Psoas muscle (tissue), 8 donors: Measurements from ENCODE around the gene SLF2. TPM values are rescaled to one million over a fixed set of nuclear protein-coding genes. Genes with fewer than 3 reads are reported as not detected.

Experiments used
- ATAC-seq, 4 donors: fragments of 200-7000 bp; cut with Tn5 transposase; one replicate each; pipeline ENCODE4 v1.9.1; 2020; ENCODE audit warnings: moderate library complexity in 3 of 4, mild to moderate bottlenecking in 2 of 4
- DNase-seq, 2 donors: peaks; one replicate each; pipeline ENCODE4 v3.0.0-alpha.2; 2020
- H3K27ac ChIP-seq: fragments of 200-600 bp; one replicate; pipeline ENCODE4 v1.8.0; 2022
- H3K27me3 ChIP-seq, 3 donors: fragments of 200-600 bp in 1 of 3; one replicate each; pipeline versions ENCODE4 v1.6.1 to v1.8.0; 2013 to 2022; ENCODE audit warnings: low read length in 2 of 3, mild to moderate bottlenecking in 2 of 3, moderate library complexity in 1 of 3; ENCODE audit not compliant: insufficient read depth in 3 of 3
- H3K36me3 ChIP-seq, 2 donors: fragments of 200-600 bp in 1 of 2; one replicate each; pipeline versions ENCODE4 v1.6.1 to v1.8.0; 2013 to 2022; ENCODE audit warnings: low read depth in 1 of 2, mild to moderate bottlenecking in 1 of 2, moderate library complexity in 1 of 2; ENCODE audit not compliant: insufficient read depth in 1 of 2
- H3K4me1 ChIP-seq: fragments of 200-600 bp; one replicate; pipeline ENCODE4 v1.8.0; 2022
- H3K4me3 ChIP-seq: fragments of 200-600 bp; one replicate; pipeline ENCODE4 v1.8.0; 2022; ENCODE audit warnings: mild to moderate bottlenecking
- H3K9me3 ChIP-seq: fragments of 200-600 bp; one replicate; pipeline ENCODE4 v1.8.0; 2022
- WGBS, 3 donors: extraction: QIAGEN DNeasy Blood & Tissue Kit; methylation state at CpG; one replicate each; pipeline versions ENCODE4 v1.1.6 to v1.1.7; 2013; 5-methylcytosine and 5-hydroxymethylcytosine counted together
- intact Hi-C, 2 donors: fragments of 100-400 bp; cut with DNase I; formaldehyde crosslinking; loops; one replicate each; pipeline versions ENCODE4 v1.11.0 to v1.14.2; 2022
- long read RNA-seq, 2 donors: library from polyadenylated mRNA; unstranded; transcript quantifications; one replicate each; pipeline ENCODE4 v2.0.0, GENCODE V29; 2021
- polyA plus RNA-seq, 3 donors: library from polyadenylated mRNA; stranded (reverse); fragments of 200-250 nt; gene quantifications; one replicate each; pipeline ENCODE4 v1.2.3, GENCODE V29; 2013
- total RNA-seq, 4 donors: library from RNA; stranded (reverse); fragmentation: NEBNext Ultra II Directional in 2 of 4; extraction: Animal tissue kit (Norgen Biotek cat#: 25700) in 2 of 4; gene quantifications; one replicate each; pipeline versions ENCODE4 v1.2.1 to v1.2.4, GENCODE V29; 2021 to 2023
- TF ChIP-seq, protein P1 (sequence below): fragments of 200-600 bp; IDR thresholded peaks from one replicate; pipeline ENCODE4 v1.8.0; 2022; ENCODE audit warnings: antibody characterized with exemption
- donor health status: healthy with polysubstance abuse.
- donor health status: DM: no; HTN: no; CAD: no; lungs with moderate emphysema.
- donor health status: Bipolar disorder and iron deficiency.
- donor health status: healthy.
- donor health status: DM: yes; HTN: yes; CAD: no.
- donor health status: DM: no; HTN: no; CAD: no.
- donor health status: DM: no; HTN: no; CAD: no.
- donor health status: DM: yes; HTN: yes; CAD: no.

Gene SLF2, protein sequence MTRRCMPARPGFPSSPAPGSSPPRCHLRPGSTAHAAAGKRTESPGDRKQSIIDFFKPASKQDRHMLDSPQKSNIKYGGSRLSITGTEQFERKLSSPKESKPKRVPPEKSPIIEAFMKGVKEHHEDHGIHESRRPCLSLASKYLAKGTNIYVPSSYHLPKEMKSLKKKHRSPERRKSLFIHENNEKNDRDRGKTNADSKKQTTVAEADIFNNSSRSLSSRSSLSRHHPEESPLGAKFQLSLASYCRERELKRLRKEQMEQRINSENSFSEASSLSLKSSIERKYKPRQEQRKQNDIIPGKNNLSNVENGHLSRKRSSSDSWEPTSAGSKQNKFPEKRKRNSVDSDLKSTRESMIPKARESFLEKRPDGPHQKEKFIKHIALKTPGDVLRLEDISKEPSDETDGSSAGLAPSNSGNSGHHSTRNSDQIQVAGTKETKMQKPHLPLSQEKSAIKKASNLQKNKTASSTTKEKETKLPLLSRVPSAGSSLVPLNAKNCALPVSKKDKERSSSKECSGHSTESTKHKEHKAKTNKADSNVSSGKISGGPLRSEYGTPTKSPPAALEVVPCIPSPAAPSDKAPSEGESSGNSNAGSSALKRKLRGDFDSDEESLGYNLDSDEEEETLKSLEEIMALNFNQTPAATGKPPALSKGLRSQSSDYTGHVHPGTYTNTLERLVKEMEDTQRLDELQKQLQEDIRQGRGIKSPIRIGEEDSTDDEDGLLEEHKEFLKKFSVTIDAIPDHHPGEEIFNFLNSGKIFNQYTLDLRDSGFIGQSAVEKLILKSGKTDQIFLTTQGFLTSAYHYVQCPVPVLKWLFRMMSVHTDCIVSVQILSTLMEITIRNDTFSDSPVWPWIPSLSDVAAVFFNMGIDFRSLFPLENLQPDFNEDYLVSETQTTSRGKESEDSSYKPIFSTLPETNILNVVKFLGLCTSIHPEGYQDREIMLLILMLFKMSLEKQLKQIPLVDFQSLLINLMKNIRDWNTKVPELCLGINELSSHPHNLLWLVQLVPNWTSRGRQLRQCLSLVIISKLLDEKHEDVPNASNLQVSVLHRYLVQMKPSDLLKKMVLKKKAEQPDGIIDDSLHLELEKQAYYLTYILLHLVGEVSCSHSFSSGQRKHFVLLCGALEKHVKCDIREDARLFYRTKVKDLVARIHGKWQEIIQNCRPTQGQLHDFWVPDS
- total RNA-seq = 10 to 100 TPM; 11.5 to 26.9 (median 21.0) TPM
- 10 to 100 TPM in 2 of 3 donors, 1 to 10 TPM in 1; 8.0 to 20.3 (median 11.5) TPM for polyA plus RNA-seq
- long read RNA-seq, donor 1, full-length matches to known transcripts = 8 of 14 reads
- long read RNA-seq, donor 1, partial matches to known transcripts = 5 of 14 reads
- long read RNA-seq, donor 1, other reads (novel, unspliced or antisense) = 1 of 14 reads
- long read RNA-seq, donor 2, full-length matches to known transcripts = 3 of 5 reads
- long read RNA-seq, donor 2, partial matches to known transcripts = 1 of 5 reads
- long read RNA-seq, donor 2, other reads (novel, unspliced or antisense) = 1 of 5 reads

- DNase-seq (peak; percentile 97 to 98), ATAC-seq (peak; percentile 94 to 97 (median 96))
- intact Hi-C loops = no loop called here
- Histone ChIP-seq H3K4me1 (peaks cover 25% of the 10 kb centered on the region), H3K9me3 (no peaks in the 10 kb centered on the region), H3K27me3 (no peaks in the 10 kb centered on the region), H3K4me3 (peak within 1 kb of the TSS; percentile 95), H3K27ac (peak within 1 kb of the TSS; percentile 87), H3K36me3 (peaks cover 0 to 23% of the 10 kb centered on the region in 2 donors)
- WGBS, 3 donors = 0% methylated on average over 58 to 71 of the region's 71 CpGs
- TF ChIP-seq, protein P1, sequence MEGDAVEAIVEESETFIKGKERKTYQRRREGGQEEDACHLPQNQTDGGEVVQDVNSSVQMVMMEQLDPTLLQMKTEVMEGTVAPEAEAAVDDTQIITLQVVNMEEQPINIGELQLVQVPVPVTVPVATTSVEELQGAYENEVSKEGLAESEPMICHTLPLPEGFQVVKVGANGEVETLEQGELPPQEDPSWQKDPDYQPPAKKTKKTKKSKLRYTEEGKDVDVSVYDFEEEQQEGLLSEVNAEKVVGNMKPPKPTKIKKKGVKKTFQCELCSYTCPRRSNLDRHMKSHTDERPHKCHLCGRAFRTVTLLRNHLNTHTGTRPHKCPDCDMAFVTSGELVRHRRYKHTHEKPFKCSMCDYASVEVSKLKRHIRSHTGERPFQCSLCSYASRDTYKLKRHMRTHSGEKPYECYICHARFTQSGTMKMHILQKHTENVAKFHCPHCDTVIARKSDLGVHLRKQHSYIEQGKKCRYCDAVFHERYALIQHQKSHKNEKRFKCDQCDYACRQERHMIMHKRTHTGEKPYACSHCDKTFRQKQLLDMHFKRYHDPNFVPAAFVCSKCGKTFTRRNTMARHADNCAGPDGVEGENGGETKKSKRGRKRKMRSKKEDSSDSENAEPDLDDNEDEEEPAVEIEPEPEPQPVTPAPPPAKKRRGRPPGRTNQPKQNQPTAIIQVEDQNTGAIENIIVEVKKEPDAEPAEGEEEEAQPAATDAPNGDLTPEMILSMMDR = no peak
Observed at GRCh38 chr10:100912605-100913469, at the start of gene SLF2. Gene SLF2 (plus strand): TSS chr10:100912963. CDS start chr10:100913111, 148 bp downstream.

DNA sequence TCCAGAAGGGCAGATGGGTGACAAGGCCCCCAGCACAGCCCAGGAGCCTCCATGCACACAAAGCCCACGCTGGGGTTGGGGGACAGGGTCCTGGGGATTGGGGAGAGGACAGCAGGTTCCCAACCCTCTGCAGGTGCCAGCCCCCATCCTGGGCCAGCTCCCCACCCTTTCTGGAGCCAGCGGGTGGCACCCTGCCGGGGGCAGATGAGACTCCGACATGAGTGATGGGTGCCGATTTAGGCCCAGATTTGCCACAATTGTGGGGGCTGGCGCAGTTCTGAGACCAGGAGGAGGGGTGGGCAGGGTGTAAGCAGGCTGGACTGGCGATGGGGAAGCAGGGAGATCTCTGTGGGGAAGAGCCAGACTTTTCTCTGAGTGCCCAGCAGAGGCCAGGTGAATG, 49.3 kb upstream of the SLF2 start:
- H3K36me3 ChIP-seq = no peaks in the 10 kb centered on the region
- H3K27ac ChIP-seq = no peak overlapping the region
- TF ChIP-seq, protein P1 = no peak
- H3K27me3 ChIP-seq = peaks cover 0 to 50% (median 5%) of the 10 kb centered on the region in 3 donors
- DNase-seq (no peak), ATAC-seq (no peak)
- H3K9me3 ChIP-seq = no peaks in the 10 kb centered on the region
- intact Hi-C loops = no loop called here
- H3K4me3 ChIP-seq = no peak overlapping the region
- 90 to 92% (median 91%) methylated on average over 7 of the region's 7 CpGs for WGBS, 3 donors
- no peaks in the 10 kb centered on the region for H3K4me1 ChIP-seq

- no peak overlapping the region for H3K4me3 ChIP-seq
- DNase-seq = no peak
- no peaks in the 10 kb centered on the region for H3K9me3 ChIP-seq
- peaks cover 0 to 43% (median 4%) of the 10 kb centered on the region in 3 donors for H3K27me3 ChIP-seq
- no peak overlapping the region for H3K27ac ChIP-seq
- no peaks in the 10 kb centered on the region for H3K4me1 ChIP-seq
- WGBS, 3 donors = 77 to 81% (median 80%) methylated on average over 23 to 24 of the region's 24 CpGs
- ATAC-seq = no peak
- intact Hi-C loops = no loop called here
- TF ChIP-seq, protein P1 = no peak
- H3K36me3 ChIP-seq = no peaks in the 10 kb centered on the region
Observed at GRCh38 chr10:100864036-100864885, 48.5 kb upstream of the SLF2 start.
